Type B pancreatic cell (in vitro differentiated cells): ENCODE results near the gene SERPIND1. TPM values are rescaled to one million over a fixed set of nuclear protein-coding genes. Genes with fewer than 3 reads are reported as not detected.
A peak's percentile ranks its signal among the peaks of the same experiment; 100 is the strongest.

ENCODE experiments used
- DNase-seq: peaks from one replicate; pipeline ENCODE4 v3.0.0; 2021; ENCODE audit warnings: mixed read lengths; ENCODE audit not compliant: unreplicated experiment; ENCODE audit errors: extremely low spot score
- H3K27ac Mint-ChIP-seq: 2 replicates; pipeline ENCODE4 v1.8.0; 2021; ENCODE audit warnings: mild to moderate bottlenecking, mixed read lengths
- H3K27me3 Mint-ChIP-seq: 2 replicates; pipeline ENCODE4 v1.8.0; 2021; ENCODE audit warnings: mixed read lengths
- H3K36me3 Mint-ChIP-seq: 2 replicates; pipeline ENCODE4 v1.8.0; 2021; ENCODE audit warnings: mixed read lengths
- H3K4me1 Mint-ChIP-seq: one replicate; pipeline ENCODE4 v1.8.0; 2021; ENCODE audit warnings: mixed read lengths; ENCODE audit not compliant: unreplicated experiment
- H3K4me3 Mint-ChIP-seq: 2 replicates; pipeline ENCODE4 v1.8.0; 2021; ENCODE audit warnings: mild to moderate bottlenecking, mixed read lengths
- H3K9me3 Mint-ChIP-seq: 2 replicates; pipeline ENCODE4 v1.8.0; 2021; ENCODE audit warnings: mixed read lengths
- CTCF ChIP-seq: fragments of 200-600 bp; sonication (generic); conservative IDR thresholded peaks from 2 replicates; pipeline ENCODE4 v1.5.0; 2021; ENCODE audit warnings: antibody characterized with exemption, mild to moderate bottlenecking
- total RNA-seq: library from RNA; stranded (reverse); gene quantifications from 2 replicates; pipeline ENCODE4 v1.2.1, GENCODE V29; 2021; ENCODE audit warnings: low replicate concordance

SERPIND1 gene
- total RNA-seq, 1 donor from 2014 or later: 7.1 TPM

DNA sequence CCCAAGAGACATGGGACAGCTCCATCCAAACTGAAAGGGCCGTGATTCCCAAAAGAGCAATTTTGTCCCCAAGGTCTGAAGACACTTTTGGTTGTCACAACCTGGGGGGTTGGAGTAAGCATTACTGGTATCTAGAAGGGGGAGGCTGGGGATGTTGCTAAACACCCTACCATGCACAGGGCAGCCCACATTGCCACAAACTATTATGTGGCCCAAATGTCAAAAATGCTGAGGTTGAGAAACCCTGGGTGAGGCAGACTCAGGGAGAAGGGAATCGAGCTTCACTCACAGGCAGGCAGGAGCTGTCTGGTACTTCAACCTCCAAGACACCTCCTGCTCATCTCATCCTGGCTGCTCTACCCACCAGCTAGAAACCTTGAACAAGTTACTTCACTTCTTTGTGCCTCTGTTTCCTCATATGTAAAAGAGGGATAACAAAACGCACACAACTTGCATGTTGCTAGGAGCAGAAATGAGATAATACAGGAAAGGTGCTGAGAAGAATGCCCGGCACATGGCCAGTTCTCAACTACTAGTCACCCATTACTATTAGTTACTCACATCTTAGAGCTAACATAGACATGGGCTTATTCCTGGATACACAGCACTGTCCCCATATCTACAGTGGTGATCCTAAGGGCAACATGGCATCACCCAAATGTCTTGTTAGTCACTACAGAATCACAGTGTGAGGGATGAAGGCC, 8.8 kb downstream of the SERPIND1 start:
- TF ChIP-seq CTCF: no peak
- no peaks in the 10 kb centered on the region for H3K27me3 Mint-ChIP-seq
- no peaks in the 10 kb centered on the region for H3K9me3 Mint-ChIP-seq
- H3K27ac Mint-ChIP-seq: no peak overlapping the region
- H3K4me3 Mint-ChIP-seq: no peak overlapping the region
- H3K4me1 Mint-ChIP-seq: peaks cover 3% of the 10 kb centered on the region
- H3K36me3 Mint-ChIP-seq: peaks cover 1% of the 10 kb centered on the region
- DNase-seq: no peak

DNA sequence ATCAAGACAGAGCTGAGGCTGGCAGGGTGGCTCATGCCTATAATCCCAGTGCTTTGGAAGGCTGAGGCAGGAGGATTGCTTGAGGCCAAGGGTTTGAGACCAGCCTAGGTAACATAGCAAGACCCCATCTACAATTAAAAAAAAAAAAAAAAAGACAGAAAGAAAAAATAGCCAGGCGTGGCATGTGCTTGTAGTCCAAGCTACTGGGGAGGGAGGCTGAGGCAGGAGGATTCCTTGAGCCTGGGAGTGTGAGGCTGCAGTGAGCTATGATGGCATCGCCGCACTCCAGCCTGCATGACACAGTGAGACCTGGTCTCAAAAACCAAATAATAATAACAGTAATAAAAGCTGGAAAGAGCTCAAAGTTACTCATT, 9.4 kb downstream of the SERPIND1 start:
- Mint-ChIP-seq H3K36me3 (no peaks in the 10 kb centered on the region), H3K9me3 (no peaks in the 10 kb centered on the region), H3K27ac (no peak overlapping the region), H3K27me3 (no peaks in the 10 kb centered on the region), H3K4me3 (no peak overlapping the region), H3K4me1 (no peaks in the 10 kb centered on the region)
- no peak for DNase-seq
- no peak for TF ChIP-seq CTCF

GRCh38 chr22:20783844-20784723, 10.2 kb downstream of the SERPIND1 start:
- H3K27me3 Mint-ChIP-seq: no peaks in the 10 kb centered on the region
- no peak overlapping the region for H3K4me3 Mint-ChIP-seq
- H3K36me3 Mint-ChIP-seq: peaks cover 4% of the 10 kb centered on the region
- no peak for DNase-seq
- no peaks in the 10 kb centered on the region for H3K4me1 Mint-ChIP-seq
- H3K27ac Mint-ChIP-seq: peak overlapping the region; percentile 13
- TF ChIP-seq CTCF: peak; percentile 80
- H3K9me3 Mint-ChIP-seq: no peaks in the 10 kb centered on the region

DNA sequence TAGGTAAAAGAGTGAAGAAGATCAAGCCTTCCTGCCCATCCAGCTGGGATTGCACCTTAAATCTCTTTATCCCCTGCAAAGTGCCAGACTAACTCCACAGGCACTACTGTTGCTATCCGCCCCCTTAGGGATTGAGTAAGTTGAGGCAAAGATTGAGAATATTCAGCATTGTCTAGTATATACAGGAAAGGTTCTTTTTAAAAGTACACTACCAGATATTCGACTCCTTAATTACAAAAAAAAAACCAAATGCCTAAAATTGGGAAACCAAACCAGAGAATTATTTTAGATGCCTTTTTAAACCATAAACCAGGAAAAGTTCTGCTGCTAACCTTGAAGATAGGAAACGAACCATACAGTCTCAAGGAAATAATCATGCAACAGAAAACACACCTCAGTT, 11.5 kb downstream of the SERPIND1 start:
- H3K4me1 Mint-ChIP-seq: no peaks in the 10 kb centered on the region
- H3K4me3 Mint-ChIP-seq: no peak overlapping the region
- H3K27me3 Mint-ChIP-seq: no peaks in the 10 kb centered on the region
- H3K36me3 Mint-ChIP-seq: peaks cover 4% of the 10 kb centered on the region
- H3K9me3 Mint-ChIP-seq: no peaks in the 10 kb centered on the region
- TF ChIP-seq CTCF: no peak
- H3K27ac Mint-ChIP-seq: no peak overlapping the region
- no peak for DNase-seq

DNA sequence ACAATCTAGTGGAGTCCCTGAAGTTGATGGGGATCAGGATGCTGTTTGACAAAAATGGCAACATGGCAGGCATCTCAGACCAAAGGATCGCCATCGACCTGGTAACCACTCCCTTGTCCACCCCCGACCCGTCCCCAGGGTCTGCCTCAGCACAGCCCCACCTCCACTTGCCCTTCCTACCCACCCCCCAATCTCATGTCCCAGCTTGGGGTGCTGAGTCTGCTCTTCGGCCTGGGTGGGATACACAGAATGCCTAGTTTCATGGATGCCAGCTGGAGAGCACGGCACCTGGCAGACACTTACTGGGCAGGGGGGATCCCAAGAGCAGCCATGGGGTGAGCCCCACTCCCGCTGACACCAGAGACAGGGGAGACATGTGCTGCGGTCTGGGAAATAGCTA, 12.1 kb downstream of the SERPIND1 start:
- no peak for TF ChIP-seq CTCF
- Mint-ChIP-seq H3K36me3 (peaks cover 4% of the 10 kb centered on the region), H3K9me3 (no peaks in the 10 kb centered on the region), H3K27ac (no peak overlapping the region), H3K4me3 (no peak overlapping the region), H3K27me3 (no peaks in the 10 kb centered on the region), H3K4me1 (no peaks in the 10 kb centered on the region)
- DNase-seq: no peak
